ENCODE results near the gene WASL.

Gene WASL

DNA sequence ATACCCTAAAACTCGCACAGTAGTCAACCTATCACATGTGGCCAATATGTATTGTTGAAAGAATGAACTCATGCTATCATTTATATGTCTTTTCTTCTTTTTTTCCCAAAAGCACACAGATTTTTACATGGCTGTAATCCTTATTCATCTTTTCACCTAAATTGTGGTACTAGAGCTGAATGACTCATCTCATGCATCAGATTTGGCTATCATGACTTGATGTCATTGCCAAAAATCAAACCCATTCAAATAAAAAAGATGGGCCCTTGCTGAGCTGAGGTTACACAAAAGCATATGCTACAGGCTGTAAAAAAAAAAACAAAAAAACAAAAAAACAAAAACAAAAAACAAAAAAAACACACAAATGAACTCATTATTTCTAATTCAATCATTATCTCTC lies 96.4 kb downstream of the WASL start:
- no peaks in the 10 kb centered on the region for H3K9me2 ChIP-seq (ENCODE audit: low read depth, low read length)
- no peak overlapping the region for H3K4me3 ChIP-seq (ENCODE audit: low read depth, low read length, poor library complexity, severe bottlenecking)
- no peak overlapping the region for H3K9ac ChIP-seq (ENCODE audit: low read length)
- H3K4me1 ChIP-seq (ENCODE audit: insufficient read depth, low read length, severe bottlenecking) = no peaks in the 10 kb centered on the region
- no peaks in the 10 kb centered on the region for H3K9me3 ChIP-seq (ENCODE audit: low read length)
- no peak overlapping the region for H3K27ac ChIP-seq (ENCODE audit: low read depth, low read length, poor library complexity, severe bottlenecking)
- no peaks in the 10 kb centered on the region for H4K20me1 ChIP-seq (ENCODE audit: insufficient read depth, low read length)
- H3K36me3 ChIP-seq (ENCODE audit: insufficient read depth, low read length) = no peaks in the 10 kb centered on the region
- H3K4me2 ChIP-seq (ENCODE audit: low read length) = no peak overlapping the region
- TF ChIP-seq, protein P1, sequence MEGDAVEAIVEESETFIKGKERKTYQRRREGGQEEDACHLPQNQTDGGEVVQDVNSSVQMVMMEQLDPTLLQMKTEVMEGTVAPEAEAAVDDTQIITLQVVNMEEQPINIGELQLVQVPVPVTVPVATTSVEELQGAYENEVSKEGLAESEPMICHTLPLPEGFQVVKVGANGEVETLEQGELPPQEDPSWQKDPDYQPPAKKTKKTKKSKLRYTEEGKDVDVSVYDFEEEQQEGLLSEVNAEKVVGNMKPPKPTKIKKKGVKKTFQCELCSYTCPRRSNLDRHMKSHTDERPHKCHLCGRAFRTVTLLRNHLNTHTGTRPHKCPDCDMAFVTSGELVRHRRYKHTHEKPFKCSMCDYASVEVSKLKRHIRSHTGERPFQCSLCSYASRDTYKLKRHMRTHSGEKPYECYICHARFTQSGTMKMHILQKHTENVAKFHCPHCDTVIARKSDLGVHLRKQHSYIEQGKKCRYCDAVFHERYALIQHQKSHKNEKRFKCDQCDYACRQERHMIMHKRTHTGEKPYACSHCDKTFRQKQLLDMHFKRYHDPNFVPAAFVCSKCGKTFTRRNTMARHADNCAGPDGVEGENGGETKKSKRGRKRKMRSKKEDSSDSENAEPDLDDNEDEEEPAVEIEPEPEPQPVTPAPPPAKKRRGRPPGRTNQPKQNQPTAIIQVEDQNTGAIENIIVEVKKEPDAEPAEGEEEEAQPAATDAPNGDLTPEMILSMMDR (IDR thresholded peaks at IDR 0.05; ENCODE audit: low read length) = no peak
- TF ChIP-seq EZH2 (IDR thresholded peaks at IDR 0.05; ENCODE audit: borderline replicate concordance, low read length) = no peak
- H3K79me2 ChIP-seq (ENCODE audit: insufficient read depth, low read length) = no peaks in the 10 kb centered on the region
- H2AFZ ChIP-seq (ENCODE audit: low read length) = no peak overlapping the region
- no peaks in the 10 kb centered on the region for H3F3A ChIP-seq (ENCODE audit: insufficient read depth, low read length)
- H3K27me3 ChIP-seq (ENCODE audit: insufficient read depth, low read length) = no peaks in the 10 kb centered on the region

DNA sequence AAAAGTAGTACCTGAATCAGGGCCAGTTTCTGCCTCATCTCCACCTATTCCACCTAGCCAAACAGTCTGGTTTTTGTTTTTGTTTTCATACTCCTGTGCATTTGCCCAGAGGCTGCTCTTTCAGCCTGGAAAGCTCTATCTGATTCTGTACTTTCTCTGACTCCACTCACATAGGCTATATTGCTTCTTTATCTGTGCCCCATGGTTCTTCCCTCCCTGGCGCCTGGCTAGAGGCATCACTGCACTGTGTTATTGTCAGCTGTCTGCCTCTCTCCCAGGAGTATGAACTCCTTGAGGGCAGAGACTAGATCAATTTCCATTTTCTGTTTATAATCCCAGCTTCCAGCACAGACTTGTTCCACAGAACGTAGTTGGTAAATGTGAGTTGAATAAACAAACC lies 98.2 kb downstream of the WASL start:
- no peaks in the 10 kb centered on the region for H3K4me1 ChIP-seq (ENCODE audit: insufficient read depth, low read length, severe bottlenecking)
- H4K20me1 ChIP-seq (ENCODE audit: insufficient read depth, low read length) = no peaks in the 10 kb centered on the region
- no peak overlapping the region for H2AFZ ChIP-seq (ENCODE audit: low read length)
- no peak overlapping the region for H3K4me2 ChIP-seq (ENCODE audit: low read length)
- H3K36me3 ChIP-seq (ENCODE audit: insufficient read depth, low read length) = no peaks in the 10 kb centered on the region
- H3K9me2 ChIP-seq (ENCODE audit: low read depth, low read length) = no peaks in the 10 kb centered on the region
- TF ChIP-seq, protein P1 (IDR thresholded peaks at IDR 0.05; ENCODE audit: low read length) = no peak
- TF ChIP-seq EZH2 (IDR thresholded peaks at IDR 0.05; ENCODE audit: borderline replicate concordance, low read length) = no peak
- H3K4me3 ChIP-seq (ENCODE audit: low read depth, low read length, poor library complexity, severe bottlenecking) = no peak overlapping the region
- no peaks in the 10 kb centered on the region for H3F3A ChIP-seq (ENCODE audit: insufficient read depth, low read length)
- no peaks in the 10 kb centered on the region for H3K79me2 ChIP-seq (ENCODE audit: insufficient read depth, low read length)
- H3K27me3 ChIP-seq (ENCODE audit: insufficient read depth, low read length) = no peaks in the 10 kb centered on the region
- H3K27ac ChIP-seq (ENCODE audit: low read depth, low read length, poor library complexity, severe bottlenecking) = no peak overlapping the region
- no peaks in the 10 kb centered on the region for H3K9me3 ChIP-seq (ENCODE audit: low read length)
- H3K9ac ChIP-seq (ENCODE audit: low read length) = no peak overlapping the region

DNA sequence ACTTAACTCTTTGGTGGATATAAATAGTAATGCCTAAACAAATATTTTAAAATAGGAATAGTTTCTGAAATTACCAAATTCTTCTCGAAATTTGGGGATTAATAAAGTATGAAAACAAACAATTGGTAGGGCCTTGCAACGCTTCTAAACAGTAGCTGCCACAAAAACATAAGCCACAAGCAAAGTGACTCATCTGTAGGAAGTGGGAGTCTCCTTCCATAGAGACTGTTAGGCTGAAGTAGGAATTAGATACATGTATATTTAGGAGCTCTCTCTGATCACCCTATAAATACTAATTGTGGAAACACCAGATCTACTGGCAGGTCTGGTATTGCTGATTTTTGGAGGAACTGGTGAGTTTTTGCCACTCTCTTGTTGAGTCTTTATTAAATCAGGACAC lies 98.8 kb downstream of the WASL start:
- H3K4me1 ChIP-seq (ENCODE audit: insufficient read depth, low read length, severe bottlenecking) = no peaks in the 10 kb centered on the region
- no peak overlapping the region for H3K4me2 ChIP-seq (ENCODE audit: low read length)
- H3K27ac ChIP-seq (ENCODE audit: low read depth, low read length, poor library complexity, severe bottlenecking) = no peak overlapping the region
- no peak overlapping the region for H3K9ac ChIP-seq (ENCODE audit: low read length)
- H3K27me3 ChIP-seq (ENCODE audit: insufficient read depth, low read length) = no peaks in the 10 kb centered on the region
- TF ChIP-seq, protein P1 (IDR thresholded peaks at IDR 0.05; ENCODE audit: low read length) = no peak
- TF ChIP-seq EZH2 (IDR thresholded peaks at IDR 0.05; ENCODE audit: borderline replicate concordance, low read length) = no peak
- H2AFZ ChIP-seq (ENCODE audit: low read length) = no peak overlapping the region
- H3F3A ChIP-seq (ENCODE audit: insufficient read depth, low read length) = no peaks in the 10 kb centered on the region
- H4K20me1 ChIP-seq (ENCODE audit: insufficient read depth, low read length) = no peaks in the 10 kb centered on the region
- no peaks in the 10 kb centered on the region for H3K36me3 ChIP-seq (ENCODE audit: insufficient read depth, low read length)
- H3K9me3 ChIP-seq (ENCODE audit: low read length) = no peaks in the 10 kb centered on the region
- H3K79me2 ChIP-seq (ENCODE audit: insufficient read depth, low read length) = no peaks in the 10 kb centered on the region
- no peak overlapping the region for H3K4me3 ChIP-seq (ENCODE audit: low read depth, low read length, poor library complexity, severe bottlenecking)
- no peaks in the 10 kb centered on the region for H3K9me2 ChIP-seq (ENCODE audit: low read depth, low read length)
